8988T (cell line): Measurements from ENCODE around the gene SMG1.
"Not testable (repeated sequence)": the region's sequence is repeated elsewhere in the genome, so short reads cannot be mapped to it uniquely, and the experiment has no call there.

Source experiments
- DNase-seq: peaks from one replicate; pipeline ENCODE4 v3.0.0; 2011

SMG1 gene

GRCh38 chr16:18796377-18796776 lies 129.8 kb downstream of the SMG1 start:
- no peak for DNase-seq

GRCh38 chr16:18792836-18793433 lies 133.3 kb downstream of the SMG1 start:
- DNase-seq = no peak

GRCh38 chr16:18789850-18790706 lies 136.1 kb downstream of the SMG1 start, which contains the start of gene RPS15A:
RPS15A (minus strand) TSS chr16:18790334; CDS start chr16:18789113, 1,221 bp downstream.
- DNase-seq = peak; percentile 75

GRCh38 chr16:18789515-18789849 lies 136.7 kb downstream of the SMG1 start:
- DNase-seq = no peak

- DNase-seq = no peak
Observed at GRCh38 chr16:18788828-18789514, 137.2 kb downstream of the SMG1 start.

GRCh38 chr16:18784917-18785623 lies 141.1 kb downstream of the SMG1 start:
- no peak for DNase-seq

- DNase-seq = no peak
Observed at GRCh38 chr16:18783430-18784341, 142.5 kb downstream of the SMG1 start.

GRCh38 chr16:18782697-18783429 lies 143.3 kb downstream of the SMG1 start:
- DNase-seq = no peak

GRCh38 chr16:18781232-18781631 lies 145.0 kb downstream of the SMG1 start:
- not testable (repeated sequence) for DNase-seq

GRCh38 chr16:18780460-18781026 lies 145.7 kb downstream of the SMG1 start:
- not testable (repeated sequence) for DNase-seq

GRCh38 chr16:18777664-18778063 lies 148.5 kb downstream of the SMG1 start:
- DNase-seq = not testable (repeated sequence)

GRCh38 chr16:18776334-18776733 lies 149.9 kb downstream of the SMG1 start:
- not testable (repeated sequence) for DNase-seq

GRCh38 chr16:18774651-18775050 lies 151.6 kb downstream of the SMG1 start:
- DNase-seq = not testable (repeated sequence)

GRCh38 chr16:18772171-18772570 lies 154.0 kb downstream of the SMG1 start:
- DNase-seq = not testable (repeated sequence)

GRCh38 chr16:18770336-18770962 lies 155.8 kb downstream of the SMG1 start:
- not testable (repeated sequence) for DNase-seq

- DNase-seq = not testable (repeated sequence)
Observed at GRCh38 chr16:18767217-18767616, 159.0 kb downstream of the SMG1 start.

GRCh38 chr16:18762713-18763112 lies 163.5 kb downstream of the SMG1 start:
- not testable (repeated sequence) for DNase-seq

- DNase-seq = not testable (repeated sequence)
Observed at GRCh38 chr16:18759598-18760520, 166.3 kb downstream of the SMG1 start.
